ENCODE results near the gene NUCKS1.
A peak's percentile ranks its signal among the peaks of the same experiment; 100 is the strongest.

The NUCKS1 gene

DNA sequence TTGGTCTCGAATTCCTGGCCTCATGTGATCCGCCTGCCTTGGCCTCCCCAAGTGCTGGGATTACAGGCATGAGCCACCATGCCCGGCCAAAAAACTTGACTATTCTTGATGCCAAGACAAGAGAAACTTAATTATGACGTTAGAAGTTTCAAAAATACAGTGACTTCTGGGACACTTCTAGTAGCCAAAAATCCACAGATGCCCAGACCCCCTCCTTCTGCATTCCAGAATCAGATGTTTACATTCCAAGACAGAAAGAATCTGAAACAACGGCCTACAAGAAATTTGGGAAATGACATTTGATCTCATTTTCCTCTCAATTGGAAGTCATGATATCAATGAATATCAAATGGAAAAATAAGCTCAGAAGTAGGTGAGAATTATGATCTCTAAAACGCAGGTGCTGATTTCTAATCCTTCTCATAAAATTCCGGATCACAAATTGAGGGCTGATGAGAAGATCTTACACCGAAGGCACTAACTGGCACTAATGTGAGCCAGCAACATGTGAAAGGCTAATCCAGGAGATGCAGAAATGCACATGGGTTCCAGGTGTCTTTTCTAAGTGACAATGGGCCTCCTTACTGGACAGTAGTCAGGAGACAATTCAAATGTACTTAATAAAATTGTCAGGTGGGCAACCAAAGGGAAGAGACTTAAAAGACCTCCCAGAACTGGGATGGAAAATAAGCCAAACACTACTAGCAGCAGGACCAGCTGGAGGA, 19.8 kb upstream of the NUCKS1 start:
- no peak for DNase-seq

DNA sequence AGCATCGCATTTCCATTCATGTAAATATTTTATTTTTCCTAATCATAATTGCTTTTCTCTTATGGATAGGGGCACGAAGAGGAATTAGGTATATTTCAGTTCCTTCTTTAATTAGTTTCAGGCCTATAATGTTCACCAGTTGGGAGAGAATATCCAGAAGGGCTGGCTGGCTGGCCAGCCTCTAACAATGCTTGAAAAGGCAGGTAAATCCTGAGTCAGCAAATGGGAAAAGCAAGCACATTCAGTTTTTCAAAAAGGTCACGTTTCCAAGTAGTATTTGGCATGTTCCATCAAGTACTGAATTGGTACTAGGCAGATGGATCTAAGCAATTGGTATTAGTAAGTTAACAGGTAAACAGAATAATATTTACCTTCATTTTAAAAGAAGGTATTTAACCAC, 17.3 kb upstream of the NUCKS1 start:
- no peak for DNase-seq

DNA sequence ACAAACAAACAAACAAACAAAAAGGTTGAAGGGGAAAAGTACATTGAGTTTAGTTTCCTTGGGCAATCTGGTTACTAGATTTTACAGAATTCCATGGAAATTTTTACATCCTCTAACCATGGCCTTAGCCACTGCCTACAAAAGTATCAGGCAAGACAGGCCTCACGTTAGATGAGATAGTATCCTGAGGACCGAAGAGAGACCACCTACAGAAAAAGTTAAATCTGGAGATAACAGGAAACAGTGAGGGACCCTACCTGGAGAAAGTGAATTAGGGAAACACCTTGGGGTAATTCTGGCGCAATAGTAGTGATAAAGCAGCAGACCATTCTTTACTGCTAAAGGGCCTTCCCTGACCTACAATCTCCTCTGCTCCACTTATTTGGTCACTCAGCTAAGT, 16.6 kb upstream of the NUCKS1 start:
- DNase-seq: no peak

DNA sequence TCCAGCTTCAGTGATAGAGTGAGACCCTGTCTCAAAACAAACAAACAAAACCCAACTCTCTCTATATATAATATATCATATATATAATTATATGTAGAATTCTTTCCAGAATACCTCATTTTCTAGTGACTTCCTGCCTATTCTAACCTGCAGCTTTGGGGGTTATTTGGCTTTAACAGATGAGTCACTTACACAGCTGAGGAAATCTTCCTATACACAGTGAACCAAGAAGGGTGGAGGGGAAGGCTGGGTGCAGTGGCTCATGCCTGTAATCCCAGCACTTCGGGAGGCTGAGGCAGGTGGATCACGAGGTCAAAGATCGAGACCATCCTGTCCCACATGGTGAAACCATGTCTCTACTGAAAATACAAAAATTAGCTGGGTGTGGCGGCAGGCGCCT, 16.1 kb upstream of the NUCKS1 start:
- DNase-seq: no peak

DNA sequence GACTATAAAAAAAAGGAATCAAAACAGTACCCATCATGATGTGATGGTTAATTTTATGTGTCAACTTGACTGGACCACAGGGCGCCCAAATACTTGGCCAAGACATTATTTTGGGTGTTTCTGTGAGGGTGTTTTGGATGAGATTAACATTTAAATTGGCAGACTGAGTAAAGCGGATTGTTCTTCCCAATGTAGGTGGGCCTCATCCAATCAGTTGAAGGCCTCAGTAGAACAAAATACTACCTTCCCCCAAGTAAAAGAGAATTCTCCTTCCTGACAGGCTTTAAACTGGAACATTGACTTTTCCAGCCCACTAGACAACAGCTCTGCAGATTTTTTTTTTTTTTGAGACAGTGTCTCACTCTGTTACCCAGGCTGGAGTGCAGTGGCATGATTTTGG, 14.6 kb upstream of the NUCKS1 start:
- no peak for DNase-seq

DNA sequence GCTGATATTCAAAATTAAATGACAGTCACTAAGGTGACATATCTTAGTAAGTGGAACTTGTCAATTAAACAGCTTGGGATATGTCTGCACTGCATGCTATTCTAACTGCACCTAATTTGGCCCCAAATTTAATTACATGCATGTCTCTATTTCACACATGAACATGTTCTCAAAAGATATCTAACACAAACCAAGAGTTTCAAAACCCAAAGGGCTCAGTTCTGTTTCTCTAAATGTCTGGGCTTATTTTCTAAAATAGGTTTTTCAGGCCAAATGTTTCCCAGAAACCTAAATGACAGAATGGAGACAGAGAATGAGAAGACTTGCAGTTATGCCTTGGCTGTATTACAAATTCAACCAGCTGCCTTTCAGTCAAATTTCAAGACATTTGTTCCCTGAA, 14.0 kb upstream of the NUCKS1 start:
- no peak for DNase-seq

DNA sequence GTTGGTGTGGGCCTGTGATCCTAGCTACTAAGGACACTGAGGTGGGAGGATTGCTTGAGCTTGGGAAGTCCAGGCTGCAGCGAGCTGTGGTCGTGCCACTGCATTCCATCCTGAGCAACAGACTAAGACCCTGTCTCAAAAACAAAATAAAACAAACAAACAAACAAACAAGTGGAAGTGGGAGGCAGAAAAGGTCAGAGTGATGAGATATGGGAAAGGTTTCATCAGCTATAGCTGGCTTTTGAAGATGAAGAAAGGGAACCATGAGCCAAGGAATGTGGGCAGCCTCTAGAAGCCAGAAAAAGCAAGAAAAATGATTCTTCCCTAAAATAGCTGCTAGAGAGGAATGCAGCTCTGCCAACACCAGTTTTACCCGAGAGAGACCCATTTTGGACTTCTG, 10.6 kb upstream of the NUCKS1 start:
- DNase-seq: no peak

DNA sequence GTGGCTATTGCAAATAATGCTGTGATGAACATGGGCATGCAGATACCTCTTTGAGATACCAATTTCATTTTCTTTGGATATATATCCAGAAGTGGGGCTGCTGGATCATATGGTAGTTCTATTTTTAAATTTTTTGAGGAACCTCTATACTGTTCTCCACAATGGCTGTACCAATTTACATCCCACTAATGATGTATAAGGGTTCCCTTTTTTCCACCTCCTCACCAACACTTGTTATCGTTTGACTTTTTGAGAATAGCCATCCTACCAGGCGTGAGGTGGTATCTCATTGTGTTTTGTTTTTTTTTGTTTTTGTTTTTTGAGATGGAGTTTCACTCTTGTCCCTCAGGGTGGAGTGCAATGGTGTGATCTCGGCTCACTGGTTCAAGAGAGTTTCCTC, 6.6 kb upstream of the NUCKS1 start:
- DNase-seq: no peak

DNA sequence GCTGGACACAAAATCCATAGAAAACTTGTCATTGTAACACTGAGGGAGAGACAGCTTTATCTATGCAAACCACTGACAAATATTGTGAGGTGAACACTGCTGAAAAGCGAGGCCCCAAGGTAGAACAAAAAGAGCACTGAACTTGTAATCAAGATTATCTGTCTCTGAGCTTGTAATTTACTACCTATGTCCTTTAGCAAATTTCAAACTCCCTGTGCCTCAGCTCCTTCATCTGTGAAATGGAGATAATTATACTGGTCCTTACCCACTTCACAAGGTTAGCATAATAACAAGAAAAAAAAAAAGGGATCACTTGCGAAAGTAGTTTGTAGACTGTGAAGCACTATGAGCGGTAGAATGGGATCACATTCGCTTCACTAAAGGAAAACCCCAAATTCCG, 4.9 kb upstream of the NUCKS1 start:
- no peak for DNase-seq

DNA sequence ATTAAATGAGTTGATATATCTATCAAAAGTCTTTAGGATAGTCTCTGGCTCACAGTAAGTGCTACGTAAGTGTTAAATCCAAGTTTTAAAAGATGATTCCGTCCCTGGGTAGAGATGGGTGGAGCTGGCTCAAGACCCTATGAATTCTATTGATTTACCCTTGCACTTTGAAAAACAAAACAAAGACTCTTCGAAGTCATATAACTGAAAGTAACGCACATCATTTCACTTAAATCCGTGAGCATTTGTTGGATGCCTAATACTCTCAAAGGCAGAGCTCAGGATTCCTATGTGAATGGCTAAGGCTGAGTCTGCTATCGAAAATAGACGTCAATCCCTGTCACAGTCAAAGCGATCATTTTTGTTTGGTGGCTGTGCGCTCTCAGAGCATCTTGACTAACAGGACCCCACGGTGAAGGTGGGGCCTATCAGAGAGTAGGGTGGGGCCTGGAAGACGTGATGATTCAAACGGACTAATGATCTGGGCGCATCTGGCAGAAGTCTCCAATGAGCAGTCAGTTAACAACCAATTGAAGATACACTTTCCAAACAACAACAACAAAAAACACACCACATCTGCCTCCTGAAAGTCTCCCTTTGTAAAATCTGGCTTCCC, 1.2 kb upstream of the NUCKS1 start:
- DNase-seq: no peak

DNA sequence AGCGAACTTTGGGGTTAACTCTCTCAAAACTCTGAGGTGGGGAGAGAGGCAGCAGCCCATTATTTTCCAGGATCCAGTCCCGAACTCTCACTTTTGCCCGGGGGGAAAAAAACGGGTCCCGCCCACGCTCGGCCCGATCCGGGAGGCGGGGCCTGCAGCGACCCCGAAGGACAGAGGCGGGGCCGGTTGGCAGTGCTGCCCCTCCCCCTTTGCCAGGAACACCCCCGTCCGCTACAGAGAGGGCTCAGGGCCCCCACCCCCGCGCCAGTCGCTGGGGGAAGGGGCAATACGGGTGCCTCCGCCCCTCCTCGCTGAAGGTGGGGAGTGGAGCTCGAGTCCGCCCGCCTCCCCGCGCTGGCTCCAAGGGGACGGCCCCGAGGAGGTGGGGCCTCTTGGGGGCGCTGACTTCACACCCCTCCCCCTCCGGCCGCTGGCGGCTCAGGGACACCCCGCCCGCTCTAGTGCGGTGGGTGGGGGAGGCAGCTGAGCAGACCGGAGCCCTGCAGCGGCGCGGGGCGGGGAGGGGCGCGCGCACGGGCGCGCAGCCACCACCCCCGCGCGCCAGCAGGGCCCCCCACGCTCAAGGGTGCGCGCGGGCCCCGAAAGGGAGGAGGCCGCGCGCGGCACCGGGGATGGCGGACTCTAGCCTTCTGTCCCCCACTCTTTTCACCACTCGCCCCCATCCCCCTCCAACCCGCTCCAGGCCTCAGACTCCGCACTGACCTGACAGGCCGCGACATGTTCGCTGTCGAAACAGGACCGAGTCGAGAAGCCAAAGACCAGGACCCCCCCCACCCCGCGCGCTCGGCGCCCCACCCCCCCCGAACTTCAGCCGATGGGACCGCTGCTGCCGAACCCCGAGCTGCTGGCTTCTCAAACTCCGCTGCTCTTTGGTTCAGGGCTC, 496 bp downstream of the NUCKS1 start:
- DNase-seq: peak; percentile 59

DNA sequence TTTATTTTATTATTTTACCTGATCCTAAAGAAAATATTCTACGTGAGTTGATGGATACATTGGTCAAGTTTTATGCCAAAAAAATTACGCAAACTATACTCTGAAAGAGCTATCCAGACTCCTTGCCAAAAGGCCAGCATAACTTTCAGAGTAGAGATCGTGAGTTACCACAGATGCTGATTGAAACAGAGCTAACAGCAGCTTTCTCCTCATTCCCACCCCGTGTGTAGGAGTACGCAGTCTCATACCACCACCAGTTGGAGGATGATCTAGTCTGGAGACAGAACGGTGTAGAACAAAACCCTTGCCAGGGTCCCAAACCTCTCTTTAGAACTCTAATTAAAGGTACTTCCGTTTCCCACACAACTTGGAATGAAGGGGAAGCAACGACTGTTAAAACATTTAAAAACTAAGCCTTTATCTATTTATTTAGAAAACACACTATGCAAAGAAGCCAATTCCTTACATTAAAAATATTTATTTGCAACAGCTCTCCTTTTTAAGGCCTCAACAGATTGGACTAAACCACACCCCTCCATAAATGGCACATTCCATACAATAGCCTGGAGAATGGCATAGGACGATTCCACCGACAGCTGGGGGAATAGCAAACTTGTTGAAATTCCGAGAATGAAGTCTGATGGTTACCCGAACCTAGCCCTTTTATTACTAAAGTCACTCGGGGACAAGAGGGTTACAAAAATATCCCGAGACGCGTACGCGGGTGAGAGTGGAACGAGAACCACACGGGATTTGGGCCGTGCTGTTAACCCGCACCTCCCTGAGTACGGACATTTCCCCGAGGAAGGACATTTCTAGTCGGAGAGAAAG, 1.4 kb downstream of the NUCKS1 start:
- DNase-seq: no peak

DNA sequence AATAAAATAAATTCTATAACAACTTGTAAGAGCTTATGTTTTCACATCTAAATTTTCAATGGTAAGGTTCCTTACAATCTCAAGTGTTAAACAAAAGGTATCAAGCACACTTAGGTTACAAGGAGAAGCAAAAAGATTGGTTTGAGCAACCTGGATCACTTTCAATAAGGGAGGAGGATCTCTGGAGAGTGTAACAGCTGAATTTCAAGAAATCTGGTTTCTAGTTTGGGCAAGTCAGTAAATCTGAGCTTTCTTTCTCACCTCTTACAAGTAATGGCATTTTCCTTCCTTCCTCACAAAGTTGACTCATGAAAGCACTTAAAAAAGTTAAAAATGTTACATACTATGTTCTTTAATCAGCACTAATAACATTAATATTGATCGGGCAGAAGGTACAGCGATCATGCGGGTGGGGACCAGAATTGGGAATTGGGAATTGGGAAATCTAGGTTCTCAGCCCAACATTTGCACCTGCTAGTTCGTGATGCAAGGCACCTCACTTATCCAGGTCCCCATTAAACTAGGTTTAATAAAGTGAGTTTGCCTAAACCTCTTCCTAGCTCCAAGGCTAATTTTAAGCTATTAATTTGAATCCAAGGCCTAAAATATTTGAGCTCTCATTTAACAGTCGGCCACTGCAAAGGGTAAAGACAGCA, 3.1 kb downstream of the NUCKS1 start:
- no peak for DNase-seq

DNA sequence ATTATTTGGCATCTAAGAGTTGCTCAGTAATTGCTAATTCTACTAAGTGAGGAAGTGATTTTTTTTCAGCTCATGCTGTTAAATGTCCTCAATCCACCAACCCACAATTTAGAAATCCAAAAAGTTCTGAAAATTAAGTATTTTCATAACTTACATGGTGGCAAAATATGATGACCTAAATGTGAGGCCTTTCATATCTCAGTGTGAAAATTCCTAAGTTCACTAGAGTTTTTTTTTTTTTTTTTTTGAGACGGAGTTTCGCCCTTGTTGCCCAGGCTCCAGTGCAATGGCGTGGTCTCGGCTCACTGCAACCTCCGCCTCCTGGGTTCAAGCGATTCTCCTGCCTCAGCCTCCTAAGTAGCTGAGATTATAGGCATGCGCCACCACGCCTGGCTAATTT, 5.6 kb downstream of the NUCKS1 start:
- DNase-seq: no peak

DNA sequence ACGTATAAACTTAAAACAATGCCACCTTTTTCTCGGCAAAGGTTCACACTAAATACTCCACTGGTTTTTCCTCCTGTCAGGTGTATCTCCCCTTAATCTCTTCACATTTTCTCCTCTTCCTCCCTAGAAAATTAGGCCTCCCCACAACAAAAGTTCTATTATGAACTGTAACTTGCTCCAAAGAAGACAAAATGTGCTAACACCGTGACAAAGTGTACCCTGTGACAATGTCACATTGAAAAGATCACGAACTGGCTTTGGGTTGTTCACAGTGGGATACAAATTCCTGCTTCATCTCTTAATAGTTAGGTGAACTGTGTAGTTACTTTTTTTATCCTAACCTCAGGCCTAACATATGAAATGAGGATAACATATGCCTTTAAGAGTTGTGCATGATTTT, 6.0 kb downstream of the NUCKS1 start:
- no peak for DNase-seq

DNA sequence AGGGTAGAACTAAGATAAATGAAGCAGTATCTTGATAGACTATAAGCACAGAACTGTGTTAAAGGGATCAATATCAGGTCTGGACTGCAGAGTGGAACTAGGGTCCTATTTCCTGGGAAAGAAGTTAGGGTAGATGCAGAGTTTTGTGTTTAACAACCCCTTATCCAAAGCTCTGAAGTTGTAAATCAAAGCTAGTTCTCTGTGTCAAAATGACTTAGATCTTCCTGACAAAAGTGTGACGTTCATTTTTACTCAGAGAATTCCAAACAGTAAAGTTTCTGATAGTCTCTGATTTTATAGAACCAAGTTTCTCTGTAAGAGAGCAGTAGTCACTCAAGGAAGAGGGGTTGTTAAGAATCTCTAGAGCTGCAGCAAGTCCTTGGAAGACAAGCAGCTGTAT, 8.3 kb downstream of the NUCKS1 start:
- DNase-seq: no peak

DNA sequence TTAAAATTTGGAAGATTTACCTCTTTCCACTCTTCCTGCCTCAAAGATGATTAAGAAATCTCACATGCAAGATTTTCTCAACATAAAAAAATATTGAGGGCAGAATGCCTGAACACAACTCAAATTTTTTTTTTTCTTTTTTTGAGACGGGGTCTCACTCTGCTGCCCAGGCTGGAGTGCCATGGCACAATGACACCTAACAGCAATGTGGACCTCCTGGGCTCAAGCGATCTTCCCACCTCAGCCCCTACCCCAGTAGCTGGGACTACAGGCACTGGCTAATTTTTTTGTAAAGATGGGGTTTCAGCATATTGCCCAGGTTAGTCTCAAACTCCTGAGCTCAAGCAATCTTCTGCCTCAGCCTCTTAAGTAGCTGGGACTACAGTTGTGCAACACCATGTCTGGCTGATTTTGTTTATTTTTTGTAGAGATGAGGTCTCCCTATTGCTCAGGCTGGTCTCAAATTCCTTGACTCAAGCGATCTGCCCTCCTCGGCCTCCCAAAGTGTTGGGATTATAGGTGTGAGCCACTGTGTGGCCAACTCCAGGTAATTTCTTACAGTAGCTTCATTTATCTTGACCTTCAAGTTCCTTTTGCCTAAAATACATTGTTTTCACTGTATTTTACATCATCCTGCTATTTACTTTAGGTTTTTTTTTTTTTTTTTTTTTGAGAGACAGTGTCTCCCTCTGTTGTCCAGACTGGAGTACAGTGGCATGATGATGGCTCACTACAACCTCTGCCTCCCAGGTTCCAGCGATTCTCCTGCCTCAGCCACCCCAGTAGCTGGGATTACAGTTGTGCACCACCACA, 10.4 kb downstream of the NUCKS1 start:
- DNase-seq: no peak

DNA sequence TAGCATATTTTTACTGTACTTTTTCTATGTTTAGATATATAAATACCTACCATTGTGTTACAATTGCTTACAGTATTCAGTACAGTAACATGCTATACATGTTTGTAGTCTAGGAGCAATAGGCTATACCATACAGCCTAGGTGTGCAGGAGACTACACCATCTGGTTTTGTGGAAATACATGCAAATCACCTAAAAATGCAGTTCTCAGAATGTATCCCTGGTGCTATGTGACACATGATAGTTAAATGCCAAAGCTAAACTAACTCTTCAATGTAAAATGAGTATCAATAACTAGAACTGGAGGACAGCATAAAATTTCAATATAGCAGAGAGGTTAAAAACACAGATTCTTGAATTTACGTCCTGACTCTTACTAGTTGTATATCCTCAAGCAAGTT, 14.8 kb downstream of the NUCKS1 start:
- no peak for DNase-seq

DNA sequence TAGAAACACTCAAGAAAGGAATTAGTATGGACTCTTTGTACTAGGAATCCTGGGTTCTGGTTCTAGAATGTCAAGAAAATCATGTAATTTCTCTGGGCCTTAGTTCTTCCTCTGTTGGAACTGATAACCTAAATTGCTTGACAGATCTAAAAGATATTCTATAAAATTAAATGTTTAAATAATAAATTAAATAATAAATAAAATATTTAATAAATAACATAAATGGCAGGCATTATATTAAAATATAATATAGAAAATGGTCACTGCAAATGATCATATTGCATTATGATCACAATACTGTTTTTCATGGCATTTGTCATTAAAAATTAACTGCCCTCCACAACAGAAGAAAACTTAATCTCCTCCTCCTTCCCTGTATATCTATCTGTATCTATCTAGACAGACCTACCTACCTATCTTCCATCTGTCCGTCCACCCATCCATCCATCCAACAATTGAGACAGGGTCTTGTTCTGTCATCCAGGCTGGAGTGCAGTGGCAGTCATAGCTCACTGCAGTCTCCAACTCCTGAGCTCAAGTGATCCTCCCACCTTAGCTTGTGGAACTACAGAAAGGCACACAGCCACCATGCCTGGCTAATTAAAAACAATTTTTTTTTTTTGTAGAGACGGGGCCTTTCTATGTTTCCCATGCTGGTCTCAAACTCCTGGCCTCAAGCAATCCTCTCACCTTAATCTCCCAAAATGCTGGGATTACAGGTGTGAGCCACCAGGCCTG, 16.4 kb downstream of the NUCKS1 start:
- DNase-seq: no peak

DNA sequence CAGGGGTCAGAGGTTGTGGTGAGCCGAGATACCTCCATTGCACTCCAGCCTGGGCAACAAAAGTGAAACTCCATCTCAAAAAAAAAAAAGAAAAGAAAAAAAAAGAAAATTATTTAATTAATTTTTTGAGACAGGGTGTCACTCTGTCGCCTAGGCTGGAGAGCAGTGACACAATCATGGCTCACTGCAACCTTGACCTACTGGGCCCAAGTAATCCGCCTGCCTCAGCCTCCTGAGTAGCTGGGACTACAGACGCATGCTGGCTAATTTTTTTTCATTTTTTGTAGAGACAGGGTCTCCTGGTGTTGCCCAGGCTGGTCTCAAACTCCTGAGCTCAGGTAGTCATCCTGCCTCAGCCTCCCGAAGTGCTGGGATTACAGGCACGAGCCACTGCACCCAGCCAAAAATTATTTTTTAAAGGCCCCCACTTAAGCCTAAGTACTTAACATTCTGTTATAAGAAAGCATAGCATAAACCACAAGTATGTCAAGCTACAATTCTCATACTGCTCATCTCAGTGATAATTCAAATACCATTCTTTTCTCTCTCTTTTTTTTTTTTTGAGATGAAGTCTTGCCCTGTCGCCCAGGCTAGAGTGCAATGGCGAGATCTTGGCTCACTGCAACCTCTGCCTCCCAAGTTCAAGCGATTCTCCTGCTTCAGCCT, 19.9 kb downstream of the NUCKS1 start:
- no peak for DNase-seq
